Retina (tissue), 1 donor: ENCODE data around the gene PROCA1.

Source experiments
- DNase-seq: peaks from one replicate; pipeline ENCODE4 v3.0.0-alpha.2; 2016

Gene PROCA1

GRCh38 chr17:28711723-28712031 lies at the start of gene PROCA1:
PROCA1 (minus strand) TSS chr17:28711888; CDS start chr17:28711660, 228 bp downstream.
- DNase-seq, result no peak

GRCh38 chr17:28760601-28761562 lies 49.2 kb upstream of the PROCA1 start:
- DNase-seq, result peak; percentile 59

- no peak for DNase-seq
Measured at GRCh38 chr17:28759256-28759865, 47.7 kb upstream of the PROCA1 start.

- DNase-seq, result no peak
Measured at GRCh38 chr17:28758411-28759121, 46.9 kb upstream of the PROCA1 start.

GRCh38 chr17:28756049-28756804 lies 44.5 kb upstream of the PROCA1 start:
- no peak for DNase-seq

GRCh38 chr17:28755486-28755885 lies 43.8 kb upstream of the PROCA1 start:
- DNase-seq, result no peak

- no peak for DNase-seq
Measured at GRCh38 chr17:28751600-28752366, 40.1 kb upstream of the PROCA1 start.

GRCh38 chr17:28750178-28751047 lies 38.7 kb upstream of the PROCA1 start:
- DNase-seq, result peak; percentile 92

- no peak for DNase-seq
Measured at GRCh38 chr17:28749516-28750177, 38.0 kb upstream of the PROCA1 start.

GRCh38 chr17:28748852-28749515 lies 37.3 kb upstream of the PROCA1 start:
- no peak for DNase-seq

GRCh38 chr17:28747801-28748750 lies 36.4 kb upstream of the PROCA1 start:
- no peak for DNase-seq

GRCh38 chr17:28747051-28747691 lies 35.5 kb upstream of the PROCA1 start:
- DNase-seq, result no peak

GRCh38 chr17:28746611-28747050 lies 34.9 kb upstream of the PROCA1 start:
- DNase-seq, result no peak

GRCh38 chr17:28745786-28746411 lies 34.2 kb upstream of the PROCA1 start:
- DNase-seq, result no peak

- peak; percentile 83 for DNase-seq
Measured at GRCh38 chr17:28744972-28745785, 33.5 kb upstream of the PROCA1 start.

- peak; percentile 84 for DNase-seq
Measured at GRCh38 chr17:28744104-28744971, 32.6 kb upstream of the PROCA1 start.
